GM12878 (cell line): ENCODE results near the gene CLEC16A. TPM values are rescaled to one million over a fixed set of nuclear protein-coding genes. Genes with fewer than 3 reads are reported as not detected.

ENCODE experiments used
- ATAC-seq: fragments of 200-7000 bp; cut with Tn5 transposase; 3 replicates; pipeline ENCODE4 v1.9.1; 2020; ENCODE audit warnings: mild to moderate bottlenecking, moderate library complexity
- BruUV-seq: library from RNA; stranded (reverse); fragments of 400-500 nt; replicated peaks from 2 replicates; lab custom pipeline; 2021; lab: Mats Ljungman, UMichigan
- CTCF ChIA-PET: fragments of 300-600 bp; sonication (Branson Sonifier 250); formaldehyde crosslinking; extraction: SDS; loops from one replicate; lab custom pipeline; 2021; ENCODE audit warnings: inconsistent platforms; lab: Yijun Ruan, JAX
- POLR2A ChIA-PET: fragments of 350-600 bp; formaldehyde crosslinking; extraction: SDS; loops from one replicate; lab custom pipeline; 2021; ENCODE audit warnings: inconsistent platforms; lab: Charles Lee
- RAD21 ChIA-PET: fragments of 300-600 bp; sonication (Branson Sonifier 250); formaldehyde crosslinking; loops from one replicate; lab custom pipeline; 2023; ENCODE audit warnings: antibody characterized with exemption; ENCODE audit not compliant: unreplicated experiment; lab: Charles Lee
- SMC1A ChIA-PET: fragments of 300-600 bp; sonication (Branson Sonifier 250); formaldehyde crosslinking; loops from one replicate; lab custom pipeline; 2023; ENCODE audit not compliant: unreplicated experiment, uncharacterized antibody; lab: Charles Lee
- DNase-seq: peaks from one replicate; pipeline ENCODE4 v3.0.0-alpha.2; 2011; ENCODE audit warnings: low read depth, low spot score
- FAIRE-seq: peaks from 3 replicates; lab custom pipeline; 2011; peaks lifted over from hg19 to GRCh38; lab: Jason Lieb, UNC
- H2AFZ ChIP-seq: 2 replicates; pipeline ENCODE4 v1.6.0; 2011; ENCODE audit warnings: low read depth, low read length, control low read depth; ENCODE audit not compliant: control insufficient read depth
- H3K27ac ChIP-seq: 2 replicates; pipeline ENCODE4 v1.5.1; 2011; ENCODE audit warnings: control low read depth; ENCODE audit not compliant: control insufficient read depth, insufficient read depth
- H3K27me3 ChIP-seq, 2 experiments: replicated peaks in 1 of 2; 2 replicates each; pipeline versions ENCODE4 v1.6.0 to v1.6.1; 2011; ENCODE audit warnings: low read length in 1 of 2; ENCODE audit not compliant: control insufficient read depth in 2 of 2, insufficient read depth in 2 of 2
- H3K36me3 ChIP-seq, 2 experiments: 2 replicates each; pipeline ENCODE4 v1.5.1; 2011; ENCODE audit warnings: low read length in 1 of 2; ENCODE audit not compliant: control insufficient read depth in 2 of 2, insufficient read depth in 2 of 2
- H3K4me1 ChIP-seq: 2 replicates; pipeline ENCODE4 v1.6.1; 2011; ENCODE audit warnings: mild to moderate bottlenecking, low read length, moderate library complexity, mixed read lengths; ENCODE audit not compliant: control insufficient read depth, insufficient read depth
- H3K4me2 ChIP-seq: 2 replicates; pipeline ENCODE4 v1.6.0; 2011; ENCODE audit warnings: control low read depth; ENCODE audit not compliant: control insufficient read depth, insufficient read depth
- H3K4me3 ChIP-seq: fragments of 200-600 bp; sonication (generic); 2 replicates; pipeline ENCODE4 v1.5.1; 2016
- H3K79me2 ChIP-seq: 2 replicates; pipeline ENCODE4 v1.6.0; 2011; ENCODE audit warnings: low read length; ENCODE audit not compliant: control insufficient read depth, insufficient read depth
- H3K9ac ChIP-seq: 2 replicates; pipeline ENCODE4 v1.8.0; 2011; ENCODE audit warnings: low read length, control low read depth, mixed read lengths; ENCODE audit not compliant: control insufficient read depth, insufficient read depth
- H3K9me3 ChIP-seq: replicated peaks from 3 replicates; pipeline ENCODE4 v1.5.1; 2011; ENCODE audit warnings: mild to moderate bottlenecking, low read length; ENCODE audit not compliant: control insufficient read depth, insufficient read depth
- H4K20me1 ChIP-seq: 2 replicates; pipeline ENCODE4 v1.6.0; 2011; ENCODE audit not compliant: control insufficient read depth, insufficient read depth
- ATF2 ChIP-seq: IDR thresholded peaks from 2 replicates; pipeline ENCODE4 v1.6.1; 2012; ENCODE audit warnings: low read length, inconsistent platforms
- BRCA1 ChIP-seq: IDR thresholded peaks from 2 replicates; pipeline ENCODE4 v1.6.1; 2011; ENCODE audit warnings: low read depth, low read length, improper control_type of control experiment
- CREB1 ChIP-seq: IDR thresholded peaks from 2 replicates; pipeline ENCODE4 v1.6.1; 2012; ENCODE audit warnings: low read depth, mild to moderate bottlenecking, inconsistent platforms
- CUX1 ChIP-seq: IDR thresholded peaks from 2 replicates; pipeline ENCODE4 v1.6.1; 2012; ENCODE audit warnings: improper control_type of control experiment, low read depth, low read length; ENCODE audit not compliant: insufficient replicate concordance
- MAX ChIP-seq: IDR thresholded peaks from 2 replicates; pipeline ENCODE4 v1.6.1; 2012; ENCODE audit warnings: low read depth, low read length, improper control_type of control experiment
- NFYB ChIP-seq: IDR thresholded peaks from 2 replicates; pipeline ENCODE4 v1.6.1; 2011; ENCODE audit warnings: low read depth, mild to moderate bottlenecking, low read length, improper control_type of control experiment, moderate library complexity; ENCODE audit not compliant: insufficient read depth
- REST ChIP-seq: IDR thresholded peaks from 2 replicates; pipeline ENCODE4 v1.6.1; 2012; ENCODE audit warnings: mild to moderate bottlenecking, low read depth, low read length
- SREBF2 ChIP-seq: IDR thresholded peaks from 2 replicates; pipeline ENCODE4 v1.6.1; 2012; ENCODE audit warnings: mild to moderate bottlenecking, low read length
- ZBTB33 ChIP-seq: fragments of 450-650 bp; IDR thresholded peaks from 2 replicates; pipeline ENCODE4 v1.6.1; 2017; ENCODE audit warnings: mild to moderate bottlenecking
- ZNF384 ChIP-seq: IDR thresholded peaks from 2 replicates; pipeline ENCODE4 v1.6.1; 2012; ENCODE audit warnings: low read depth, mild to moderate bottlenecking, low read length, improper control_type of control experiment, borderline replicate concordance
- WGBS: methylation state at CpG from one replicate; pipeline ENCODE4 v1.1.6; 2016; ENCODE audit warnings: low lambda C conversion rate; ENCODE audit not compliant: insufficient replicate concordance, insufficient coverage; ENCODE audit errors: missing lambda C conversion rate; 5-methylcytosine and 5-hydroxymethylcytosine counted together
- in situ Hi-C: fragments of 300-500 bp; cut with MboI; formaldehyde crosslinking; loops from 9 replicates; pipeline ENCODE4 v1.14.3; 2018; ENCODE audit warnings: mixed read lengths
- intact Hi-C: fragments of 100-400 bp; cut with micrococcal nuclease; formaldehyde crosslinking; loops from one replicate; pipeline ENCODE4 v1.14.2; 2022; ENCODE audit not compliant: unreplicated experiment
- polyA plus RNA-seq, 11 experiments: library from polyadenylated mRNA; depleted of rRNA in 4 of 11; unstranded in 6 of 11; stranded (reverse) in 5 of 11; fragments of >200 nt; fragmentation: Nextera tagmentation in 4 of 11; fragmentation: Illumina TruSeq in 1 of 11; extraction: Ambion mirVana in 4 of 11; extraction: Trizol in 1 of 11; gene quantifications; 1 replicate in 1 of 11; 2 replicates in 10 of 11; pipeline versions ENCODE4 v1.2.1 to v1.2.3, GENCODE V29; 2011 to 2016; ENCODE audit warnings: inconsistent platforms in 2 of 11, missing spikeins in 2 of 11, low read depth in 1 of 11
- total RNA-seq, 4 experiments: library from RNA; depleted of rRNA in 3 of 4; stranded (reverse); fragments of >200 nt in 3 of 4; fragmentation: Illumina TruSeq in 1 of 4; extraction: Trizol in 1 of 4; gene quantifications; 2 replicates each; pipeline versions ENCODE4 v1.2.1 to v1.2.3, GENCODE V29; 2013 to 2021

Gene CLEC16A
- total and polyA plus RNA-seq, 10 of the 15 experiments (the other 5 are each of a cell fraction or from before 2014, with no cell fraction given) = 1.5 to 28.8 (median 19.2) TPM

GRCh38 chr16:11129378-11129781 is 185.0 kb downstream of the CLEC16A start:
- RAD21 ChIA-PET = interaction anchor here (0.8 to 2.4 kb wide), 8 partner anchors 9 to 126 kb away, joined by 3 to 11 read pairs (median 6); partner anchors contain the start of gene SOCS1
- peaks cover 13% of the 10 kb centered on the region for H3K4me1 ChIP-seq
- H3K9ac ChIP-seq = no peak overlapping the region
- SMC1A ChIA-PET = interaction anchor here (1.4 to 2.3 kb wide), 5 partner anchors 9 to 126 kb away, joined by 3 to 13 read pairs (median 5); partner anchors contain the start of gene SOCS1
- WGBS = 100% methylated on average over 3 of the region's 4 CpGs
- no peaks in the 10 kb centered on the region for H3K9me3 ChIP-seq
- no peaks in the 10 kb centered on the region; the same call in 1 of the 2 replicates for H3K79me2 ChIP-seq
- DNase-seq = no peak
- no peaks in the 10 kb centered on the region for H3K27me3 ChIP-seq
- H4K20me1 ChIP-seq = no peaks in the 10 kb centered on the region
- H3K27ac ChIP-seq = no peak overlapping the region
- intact Hi-C loops = no loop called here
- H3K36me3 ChIP-seq = peaks cover under 1 to 16% of the 10 kb centered on the region in 2 experiments; a peak in 3 of 4 replicates
- no peak overlapping the region for H3K4me3 ChIP-seq
- no peak overlapping the region for H3K4me2 ChIP-seq
- FAIRE-seq = no peak
- CTCF ChIA-PET = interaction anchor here (0.7 to 1.2 kb wide), 3 partner anchors 10 to 66 kb away, joined by 3 to 4 read pairs (median 3); no protein-coding TSS in a partner anchor
- no peak overlapping the region for H2AFZ ChIP-seq
- peak; percentile 30 for ATAC-seq
- POLR2A ChIA-PET = interaction anchor here (0.6 to 1.1 kb wide), 3 partner anchors 9 to 58 kb away, joined by 3 to 7 read pairs (median 4); no protein-coding TSS in a partner anchor
- no TSS peak for BruUV-seq
- in situ Hi-C loops = no loop called here
- TF ChIP-seq MAX (no peak), REST (no peak), CREB1 (no peak), ATF2 (no peak), BRCA1 (no peak), SREBF2 (no peak), ZBTB33 (peak; percentile 97), NFYB (no peak), CUX1 (no peak), ZNF384 (0 out of 2 replicates have a peak, but pooled peaks have one; percentile 14)
